ENCODE measurements around the gene NCF2.
"Not testable (repeated sequence)": the region's sequence is repeated elsewhere in the genome, so short reads cannot be mapped to it uniquely, and the experiment has no call there.

NCF2 gene, protein sequence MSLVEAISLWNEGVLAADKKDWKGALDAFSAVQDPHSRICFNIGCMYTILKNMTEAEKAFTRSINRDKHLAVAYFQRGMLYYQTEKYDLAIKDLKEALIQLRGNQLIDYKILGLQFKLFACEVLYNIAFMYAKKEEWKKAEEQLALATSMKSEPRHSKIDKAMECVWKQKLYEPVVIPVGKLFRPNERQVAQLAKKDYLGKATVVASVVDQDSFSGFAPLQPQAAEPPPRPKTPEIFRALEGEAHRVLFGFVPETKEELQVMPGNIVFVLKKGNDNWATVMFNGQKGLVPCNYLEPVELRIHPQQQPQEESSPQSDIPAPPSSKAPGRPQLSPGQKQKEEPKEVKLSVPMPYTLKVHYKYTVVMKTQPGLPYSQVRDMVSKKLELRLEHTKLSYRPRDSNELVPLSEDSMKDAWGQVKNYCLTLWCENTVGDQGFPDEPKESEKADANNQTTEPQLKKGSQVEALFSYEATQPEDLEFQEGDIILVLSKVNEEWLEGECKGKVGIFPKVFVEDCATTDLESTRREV
- total RNA-seq: 2.1 to 11.6 (median 5.5) reads per million in 4 donors

DNA sequence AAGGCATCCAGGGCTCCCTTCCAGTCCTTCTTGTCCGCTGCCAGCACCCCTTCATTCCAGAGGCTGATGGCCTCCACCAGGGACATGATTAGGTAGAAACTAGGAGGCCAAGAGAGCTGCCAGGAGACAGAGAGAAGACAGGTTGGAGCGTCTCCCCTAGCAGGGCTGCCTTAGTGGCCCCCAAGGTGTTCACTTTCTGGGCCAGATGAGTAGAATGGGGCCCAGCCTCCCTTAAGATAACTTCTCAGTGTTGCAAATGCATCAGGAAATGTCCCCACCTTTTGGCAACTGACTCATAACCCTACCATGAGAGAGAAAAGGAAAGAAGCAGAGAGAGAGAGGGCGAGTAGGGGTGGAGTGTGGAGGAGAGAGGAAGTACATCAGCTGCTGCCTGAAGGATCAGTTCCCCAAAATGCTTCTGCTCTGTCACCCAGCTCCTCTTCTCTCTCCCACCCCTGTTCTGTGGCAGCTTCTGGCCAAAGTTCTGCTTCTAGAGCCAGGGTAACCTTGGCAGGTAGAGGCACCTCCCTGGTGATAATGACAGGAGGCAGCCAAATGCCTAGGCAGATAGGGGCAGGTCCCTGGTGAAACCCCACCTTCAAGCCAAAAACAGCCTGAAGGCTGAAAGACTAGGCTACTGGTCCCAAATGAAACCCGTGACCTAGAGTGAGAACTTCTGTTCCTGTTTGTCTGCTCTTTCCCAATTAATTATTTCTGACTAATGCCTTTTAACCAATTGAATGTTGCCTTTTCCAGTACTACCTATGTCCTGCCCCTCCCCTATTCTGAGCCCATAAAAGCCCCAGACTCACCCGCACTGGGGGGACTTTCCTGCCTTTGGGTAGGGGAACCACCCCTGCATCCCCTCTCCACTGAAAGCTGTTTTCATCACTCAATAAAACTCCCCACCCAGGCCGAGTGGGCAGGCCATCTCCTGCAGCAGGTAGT is at the start of gene NCF2:
NCF2 (minus strand) TSS at position 216 of the 948 bp plus-strand sequence; CDS start at position 86, 130 bp downstream.
- DNase-seq: peak in 1 of 5 donors; percentile 90

- no peak for DNase-seq
These were observed 48.6 kb upstream of the NCF2 start for GRCh38 chr1:183638649-183639387.

- no peak for DNase-seq
These were observed 46.5 kb upstream of the NCF2 start for GRCh38 chr1:183636783-183637182.

DNA sequence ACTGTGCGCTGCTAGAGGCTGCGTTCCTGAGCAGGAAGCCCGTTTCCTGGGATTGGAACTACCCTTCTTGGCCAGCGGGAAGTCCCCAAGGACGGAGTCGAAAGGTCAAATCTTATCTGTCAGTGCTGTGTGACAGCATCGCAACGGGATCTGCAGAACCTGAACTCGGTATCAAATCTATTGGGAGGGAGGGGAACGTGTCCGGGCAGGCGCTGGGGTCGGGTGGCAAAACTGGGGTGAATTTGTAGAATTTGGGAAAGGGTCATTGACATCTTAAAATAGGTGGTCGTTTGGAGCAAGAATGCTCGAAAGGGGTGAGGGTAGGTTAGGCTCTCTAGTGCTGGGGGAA is 46.0 kb upstream of the NCF2 start:
- no peak for DNase-seq

DNA sequence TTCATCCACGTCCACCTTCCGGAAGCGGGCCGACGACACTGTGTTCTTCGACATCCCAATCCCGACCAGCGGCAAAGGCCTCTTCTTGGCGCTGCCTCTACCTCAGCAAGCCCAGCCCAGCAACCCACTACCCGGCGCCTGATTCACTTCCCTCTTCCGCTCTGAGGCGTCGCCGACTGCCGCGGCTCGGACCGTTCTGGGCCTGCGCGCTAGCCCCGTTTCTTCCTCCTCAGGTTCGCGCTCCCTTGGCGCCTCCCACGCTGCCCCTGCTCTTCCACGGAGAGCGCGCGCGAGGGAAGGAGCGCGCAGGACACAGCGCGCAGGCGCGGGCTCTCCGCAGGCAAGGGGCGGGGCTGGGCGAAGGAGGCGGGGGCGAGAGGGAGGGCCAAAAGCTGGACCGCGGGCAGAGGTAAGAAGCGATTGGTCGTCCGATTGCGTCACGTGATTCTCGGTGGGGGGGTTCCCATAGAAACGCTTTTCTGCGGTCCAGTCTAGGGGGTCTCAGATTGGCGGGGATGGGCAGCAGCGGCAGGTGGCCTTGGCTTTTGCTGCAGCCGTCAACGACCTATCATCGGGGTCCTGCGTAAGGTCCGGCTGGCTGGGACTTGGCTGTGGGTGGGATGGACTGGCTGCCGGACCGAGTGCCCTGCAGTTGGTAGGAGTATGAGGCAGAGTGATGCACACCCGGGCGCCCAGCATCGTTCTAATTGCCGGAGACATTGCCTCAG is 45.5 kb upstream of the NCF2 start, which contains the start of gene ARPC5:
ARPC5 (minus strand) TSS at position 178 of the 728 bp plus-strand sequence; CDS start at position 54, 124 bp downstream.
- peak; percentile 91 to 99 (median 92) for DNase-seq

- DNase-seq: peak in 2 of 5 donors; percentile 9 to 16
These were observed 44.9 kb upstream of the NCF2 start for GRCh38 chr1:183635099-183635605.

DNA sequence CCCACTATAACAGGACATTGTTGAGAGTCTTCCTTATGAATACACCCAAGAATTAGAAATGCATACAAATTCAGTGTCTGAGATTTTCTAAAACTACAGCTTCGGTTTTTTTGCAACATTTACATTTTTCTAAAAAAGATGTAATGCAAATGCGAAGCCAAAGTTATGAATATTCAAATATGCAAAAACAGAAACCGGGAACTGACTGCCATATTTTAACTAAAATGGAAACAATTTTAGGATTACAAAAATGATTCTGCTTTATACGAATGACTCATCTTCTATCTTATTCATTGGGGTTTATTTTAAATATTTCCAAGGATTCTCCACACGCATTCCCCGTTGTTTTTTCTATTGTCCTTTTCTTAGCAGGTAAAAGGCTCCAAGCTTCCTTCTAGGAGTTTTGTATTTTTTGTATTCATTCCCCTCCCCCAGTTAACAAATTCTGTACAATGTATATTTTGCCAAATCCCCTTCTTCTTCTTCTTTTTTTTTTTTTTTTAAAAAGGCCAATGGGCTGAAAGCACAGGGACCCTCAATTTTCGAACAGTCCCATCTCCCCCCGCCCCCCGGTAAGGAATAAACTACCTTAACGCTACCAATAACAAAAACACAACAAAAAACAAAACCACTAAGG is 44.3 kb upstream of the NCF2 start:
- no peak for DNase-seq

DNA sequence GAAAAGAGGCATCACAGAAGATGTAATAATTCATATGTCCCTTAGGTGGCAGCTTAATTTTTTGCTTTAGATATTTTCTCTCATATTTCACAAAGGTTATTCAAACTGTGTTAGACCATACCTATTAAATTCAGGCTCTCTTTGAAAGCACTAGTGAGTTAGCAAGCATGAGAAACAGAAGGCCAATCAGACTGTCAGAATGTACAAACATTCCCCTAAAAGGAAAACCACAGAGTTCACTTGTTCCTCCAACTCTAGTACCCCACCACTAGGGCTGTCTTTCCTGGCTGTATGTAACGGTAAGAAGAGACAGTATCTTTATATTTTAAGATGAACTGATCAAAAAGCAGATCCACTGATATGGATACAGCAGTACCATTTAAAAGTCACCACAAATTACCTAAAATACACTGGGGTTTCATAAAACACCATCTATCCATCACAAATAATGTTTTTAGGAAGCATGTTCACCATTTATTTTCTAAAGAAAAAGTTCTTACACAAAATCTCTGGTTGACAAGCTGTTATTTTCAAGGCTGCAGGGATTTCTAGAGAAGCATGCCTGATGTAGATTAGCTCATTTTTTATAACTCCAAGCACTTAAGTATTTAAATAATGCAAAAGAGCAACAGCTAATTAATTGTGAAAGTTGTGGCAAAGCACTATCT is 43.6 kb upstream of the NCF2 start:
- peak in 2 of 5 donors; percentile 23 to 75 for DNase-seq

DNA sequence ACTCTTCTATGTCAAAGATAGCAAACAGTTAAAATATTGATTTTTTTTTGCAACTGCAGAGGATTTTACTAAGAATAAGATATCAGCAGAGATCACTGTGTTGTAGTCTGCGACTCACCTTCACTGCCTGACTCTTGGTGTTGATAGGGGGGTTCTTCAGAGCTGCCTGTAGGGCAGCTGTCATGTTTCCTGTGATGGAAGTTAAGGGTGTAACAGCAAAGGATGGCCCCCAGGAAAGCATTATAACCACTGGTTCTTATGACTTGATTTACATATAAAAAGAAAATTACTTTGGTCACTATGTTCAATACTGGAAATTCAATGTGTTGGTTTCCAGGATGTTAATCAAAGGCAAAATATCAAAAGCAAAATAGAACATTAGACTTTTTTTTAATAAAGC is 42.7 kb upstream of the NCF2 start:
- peak in 1 of 5 donors; percentile 39 for DNase-seq

GRCh38 chr1:183632114-183632513 is 41.9 kb upstream of the NCF2 start:
- DNase-seq: no peak

DNA sequence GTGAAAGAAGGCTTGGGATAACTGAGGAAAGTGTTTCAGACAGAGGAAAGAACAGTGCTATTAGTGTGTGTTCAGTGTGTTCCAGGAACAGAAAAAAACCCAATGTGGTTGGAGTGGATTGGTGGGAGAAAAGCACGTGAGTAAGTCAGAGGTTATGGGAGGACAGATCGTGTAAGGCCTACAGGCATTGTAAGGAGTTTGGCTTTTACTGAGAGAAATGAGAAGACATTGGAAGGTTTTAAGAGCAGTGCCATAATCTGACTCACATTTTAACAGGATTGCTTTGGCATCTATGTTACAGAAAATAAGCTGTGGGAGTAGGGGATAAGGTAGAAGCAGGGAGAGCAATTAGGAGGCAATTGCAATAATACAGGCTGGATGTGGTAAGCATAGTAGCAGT is 40.5 kb upstream of the NCF2 start:
- no peak for DNase-seq

DNA sequence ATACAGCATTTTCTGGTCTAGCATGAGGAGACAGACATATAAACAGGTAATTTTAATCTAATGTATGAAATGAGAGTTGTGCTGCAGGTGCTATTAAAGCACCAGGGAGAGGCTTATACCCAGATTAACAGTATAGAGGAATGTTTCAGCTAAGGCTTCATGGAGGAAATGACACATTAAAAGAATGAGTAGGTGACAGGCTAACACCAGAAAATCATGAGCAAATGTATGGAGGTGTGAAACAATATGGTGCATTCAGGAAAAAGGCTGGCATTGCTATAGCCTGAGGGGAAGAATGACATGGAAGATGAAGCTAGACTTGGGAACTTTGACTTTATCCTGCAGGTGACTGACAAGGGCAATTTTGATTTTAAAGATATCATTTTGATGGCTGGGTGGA is 38.3 kb upstream of the NCF2 start:
- no peak for DNase-seq

DNA sequence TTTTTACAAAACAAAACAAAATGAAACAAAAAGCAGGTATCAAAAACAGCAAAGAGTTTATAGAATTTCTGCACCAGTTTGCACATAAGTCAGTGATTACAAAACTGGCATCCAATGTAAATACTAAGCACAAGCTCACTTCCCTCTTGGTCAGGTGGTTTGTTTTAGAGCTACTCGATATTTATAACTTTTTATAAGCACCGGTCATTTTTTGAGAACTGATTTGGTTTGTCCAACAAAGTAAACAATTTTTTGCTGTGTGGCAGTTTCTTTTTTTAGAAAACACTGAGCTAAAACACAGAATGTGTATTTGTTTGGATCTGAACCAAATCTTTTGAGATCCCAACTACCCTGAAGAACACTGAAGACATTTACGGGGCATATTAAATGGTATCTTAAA is 36.0 kb upstream of the NCF2 start:
- not testable (repeated sequence) for DNase-seq

DNA sequence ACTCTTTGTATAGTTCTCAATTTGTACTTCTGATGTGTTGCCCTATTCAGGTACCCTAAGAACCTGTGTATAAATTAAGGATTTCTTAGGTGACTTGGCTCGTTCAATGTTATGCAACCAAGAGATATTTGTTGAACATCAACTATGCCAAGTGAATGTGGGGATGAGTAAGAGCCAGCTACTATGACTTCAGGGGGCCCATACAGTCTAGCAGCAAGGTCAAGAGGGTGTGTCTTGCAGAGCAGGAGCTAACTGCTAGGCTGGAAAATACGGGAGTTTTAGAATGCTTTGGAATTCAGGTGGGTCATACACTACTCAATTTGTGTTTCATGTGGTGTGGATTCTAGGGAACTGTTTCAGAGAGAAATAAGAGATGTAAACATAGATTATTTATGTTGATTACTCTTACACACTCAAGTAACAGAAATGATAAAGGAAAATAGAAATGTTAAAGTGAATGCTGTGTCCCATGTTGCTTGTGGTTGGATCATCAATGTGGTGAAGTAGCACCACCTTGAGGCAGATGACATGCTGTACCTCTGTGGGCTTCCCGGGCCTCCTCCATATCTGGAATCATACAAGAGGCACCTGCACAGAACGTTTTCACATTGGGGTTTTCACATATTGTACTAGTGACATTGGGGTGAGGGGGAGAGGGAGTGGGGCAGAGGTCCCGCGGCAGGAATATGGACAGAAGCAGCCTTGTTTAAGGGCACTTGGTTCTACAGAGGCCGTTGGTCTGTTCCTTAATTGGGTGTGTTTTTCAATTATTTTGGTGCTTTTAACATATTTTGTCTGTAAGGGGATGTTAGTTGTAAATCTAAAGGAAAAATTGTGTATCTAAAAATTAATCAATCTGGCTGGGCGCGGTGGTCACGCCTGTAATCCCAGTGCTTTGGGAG is 32.9 kb upstream of the NCF2 start:
- DNase-seq: peak in 3 of 5 donors; percentile 28 to 60 (median 30)

DNA sequence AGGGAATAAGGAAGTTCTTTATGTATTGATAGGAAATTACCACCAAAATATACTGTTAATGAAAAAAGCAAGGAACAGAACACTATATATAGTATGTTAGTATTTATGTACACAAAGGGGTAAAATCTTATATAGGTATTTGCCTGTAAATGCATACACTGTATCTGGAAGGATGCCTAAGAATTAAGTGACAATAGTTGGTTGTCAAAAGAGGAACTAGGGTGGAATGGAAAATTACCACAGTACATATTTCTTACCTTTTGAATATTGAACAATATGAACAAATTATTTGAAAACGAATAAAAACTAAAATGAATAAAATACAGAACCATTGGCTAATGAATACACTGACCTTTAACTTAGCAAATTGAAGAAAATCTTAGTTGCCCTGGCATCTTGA is 31.8 kb upstream of the NCF2 start:
- DNase-seq: no peak

DNA sequence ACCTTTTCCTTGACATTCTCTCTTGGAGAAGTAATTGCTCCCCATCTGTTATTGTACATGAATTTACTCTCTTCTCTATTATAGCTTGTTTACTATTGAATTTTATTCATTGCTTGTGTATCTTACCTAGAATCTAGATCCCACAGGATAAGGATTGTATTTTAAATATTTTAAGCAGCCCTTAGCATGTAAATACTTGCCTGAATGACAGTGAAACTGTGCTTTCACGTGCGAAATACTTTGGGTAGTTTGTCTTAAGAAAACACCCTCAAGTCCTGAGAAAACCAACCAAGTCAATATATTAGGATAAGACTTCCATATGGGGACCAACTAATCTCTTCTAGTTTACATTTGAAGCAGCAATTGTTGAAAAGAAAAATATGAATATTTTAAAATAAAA is 30.1 kb upstream of the NCF2 start:
- DNase-seq: no peak

GRCh38 chr1:183619781-183620180 is 29.5 kb upstream of the NCF2 start:
- DNase-seq: no peak

DNA sequence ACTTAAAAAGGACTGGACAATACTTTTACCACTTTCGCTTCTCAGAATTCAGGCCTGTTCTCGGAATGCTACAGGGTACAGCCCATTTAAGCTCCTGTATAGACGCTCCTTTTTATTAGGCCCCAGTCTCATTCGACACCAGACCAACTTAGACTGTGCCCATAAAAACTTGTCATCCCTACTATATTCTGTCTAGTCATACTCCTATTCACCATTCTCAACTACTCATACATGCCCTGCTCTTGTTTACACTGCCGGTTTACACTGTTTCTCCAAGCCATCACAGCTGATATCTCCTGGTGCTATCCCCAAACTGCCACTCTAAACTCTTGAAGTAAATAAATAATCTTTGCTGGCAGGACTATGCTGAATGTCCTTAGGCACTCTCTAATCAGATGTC is 27.9 kb upstream of the NCF2 start:
- not testable (repeated sequence) for DNase-seq

DNA sequence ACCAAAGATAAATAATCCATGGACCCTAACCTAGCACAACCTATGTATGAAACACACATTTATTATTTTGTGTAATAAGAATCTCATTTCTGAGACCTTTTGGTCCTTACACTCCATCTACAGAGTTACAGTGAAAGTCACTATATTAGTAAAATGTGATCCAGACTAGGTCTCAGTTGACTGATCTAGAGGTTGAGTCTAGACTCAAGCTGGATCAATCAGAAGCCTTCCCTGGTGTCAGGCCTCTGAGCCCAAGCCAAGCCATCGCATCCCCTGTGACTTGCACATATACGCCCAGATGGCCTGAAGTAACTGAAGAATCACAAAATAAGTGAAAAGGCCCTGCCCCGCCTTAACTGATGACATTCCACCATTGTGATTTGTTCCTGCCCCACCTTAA is 22.7 kb upstream of the NCF2 start:
- not testable (repeated sequence) for DNase-seq
